Measurements from ENCODE around the gene TMEM38A.

DNA sequence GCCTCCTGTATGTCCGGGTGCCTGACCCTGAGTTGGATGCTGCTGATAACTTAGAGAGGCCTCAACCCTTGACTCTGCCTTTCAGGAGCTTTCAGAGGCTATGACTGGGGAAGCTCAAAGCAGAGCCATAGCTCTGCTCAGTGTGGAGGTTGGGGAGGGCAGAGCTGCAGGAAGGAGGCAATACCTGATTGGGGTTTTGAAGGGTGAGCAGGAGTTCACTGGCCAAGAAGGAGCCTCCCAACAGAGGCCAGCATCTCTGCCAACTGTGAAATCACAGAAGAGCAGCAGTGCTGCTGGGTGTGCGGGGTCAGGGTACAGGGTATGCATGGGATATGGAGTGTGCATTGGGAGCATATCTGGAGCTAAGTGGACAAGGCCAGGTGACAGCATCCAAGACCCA lies 21.6 kb downstream of the TMEM38A start:
- TF ChIP-seq, protein P1, sequence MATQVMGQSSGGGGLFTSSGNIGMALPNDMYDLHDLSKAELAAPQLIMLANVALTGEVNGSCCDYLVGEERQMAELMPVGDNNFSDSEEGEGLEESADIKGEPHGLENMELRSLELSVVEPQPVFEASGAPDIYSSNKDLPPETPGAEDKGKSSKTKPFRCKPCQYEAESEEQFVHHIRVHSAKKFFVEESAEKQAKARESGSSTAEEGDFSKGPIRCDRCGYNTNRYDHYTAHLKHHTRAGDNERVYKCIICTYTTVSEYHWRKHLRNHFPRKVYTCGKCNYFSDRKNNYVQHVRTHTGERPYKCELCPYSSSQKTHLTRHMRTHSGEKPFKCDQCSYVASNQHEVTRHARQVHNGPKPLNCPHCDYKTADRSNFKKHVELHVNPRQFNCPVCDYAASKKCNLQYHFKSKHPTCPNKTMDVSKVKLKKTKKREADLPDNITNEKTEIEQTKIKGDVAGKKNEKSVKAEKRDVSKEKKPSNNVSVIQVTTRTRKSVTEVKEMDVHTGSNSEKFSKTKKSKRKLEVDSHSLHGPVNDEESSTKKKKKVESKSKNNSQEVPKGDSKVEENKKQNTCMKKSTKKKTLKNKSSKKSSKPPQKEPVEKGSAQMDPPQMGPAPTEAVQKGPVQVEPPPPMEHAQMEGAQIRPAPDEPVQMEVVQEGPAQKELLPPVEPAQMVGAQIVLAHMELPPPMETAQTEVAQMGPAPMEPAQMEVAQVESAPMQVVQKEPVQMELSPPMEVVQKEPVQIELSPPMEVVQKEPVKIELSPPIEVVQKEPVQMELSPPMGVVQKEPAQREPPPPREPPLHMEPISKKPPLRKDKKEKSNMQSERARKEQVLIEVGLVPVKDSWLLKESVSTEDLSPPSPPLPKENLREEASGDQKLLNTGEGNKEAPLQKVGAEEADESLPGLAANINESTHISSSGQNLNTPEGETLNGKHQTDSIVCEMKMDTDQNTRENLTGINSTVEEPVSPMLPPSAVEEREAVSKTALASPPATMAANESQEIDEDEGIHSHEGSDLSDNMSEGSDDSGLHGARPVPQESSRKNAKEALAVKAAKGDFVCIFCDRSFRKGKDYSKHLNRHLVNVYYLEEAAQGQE (IDR thresholded peaks at IDR 0.05; ENCODE audit: insufficient read depth in 1 of 2, low read depth in 2 of 2, low read length in 2 of 2): no peak
- no peak for TF ChIP-seq POLR2AphosphoS5 (IDR thresholded peaks at IDR 0.05; ENCODE audit: low read depth, low read length)
- no peak for TF ChIP-seq SIN3A (IDR thresholded peaks at IDR 0.05; ENCODE audit: borderline replicate concordance, insufficient read depth, low read length)
- no peak for TF ChIP-seq TAF1 (IDR thresholded peaks at IDR 0.05; ENCODE audit: borderline replicate concordance, insufficient read depth, low read length)

All from PFSK-1 (cell line).